ENCODE data around the gene TMEM44.

Gene TMEM44

GRCh38 chr3:194585880-194586281, 47.3 kb downstream of the TMEM44 start:
- no peaks in the 10 kb centered on the region for H3K9me3 ChIP-seq (ENCODE audit: control insufficient read depth, insufficient read depth, low read depth, low read length)
- H3K36me3 ChIP-seq (ENCODE audit: control insufficient read depth in 2 of 2, insufficient read depth in 1 of 2, low read length in 2 of 2), result peaks cover 0 to 39% of the 10 kb centered on the region in 2 experiments; a peak in 1 of 3 replicates
- no peak overlapping the region for H3K4me3 ChIP-seq (ENCODE audit: low read depth, low read length)
- POLR2A ChIA-PET, result no interaction called here
- TF ChIP-seq ZSCAN18 (tag by site-specific recombination; IDR thresholded peaks at IDR 0.05), result no peak
- no peak for TF ChIP-seq KLF8 (tag by site-specific recombination; IDR thresholded peaks at IDR 0.05)
- TF ChIP-seq, protein P1, sequence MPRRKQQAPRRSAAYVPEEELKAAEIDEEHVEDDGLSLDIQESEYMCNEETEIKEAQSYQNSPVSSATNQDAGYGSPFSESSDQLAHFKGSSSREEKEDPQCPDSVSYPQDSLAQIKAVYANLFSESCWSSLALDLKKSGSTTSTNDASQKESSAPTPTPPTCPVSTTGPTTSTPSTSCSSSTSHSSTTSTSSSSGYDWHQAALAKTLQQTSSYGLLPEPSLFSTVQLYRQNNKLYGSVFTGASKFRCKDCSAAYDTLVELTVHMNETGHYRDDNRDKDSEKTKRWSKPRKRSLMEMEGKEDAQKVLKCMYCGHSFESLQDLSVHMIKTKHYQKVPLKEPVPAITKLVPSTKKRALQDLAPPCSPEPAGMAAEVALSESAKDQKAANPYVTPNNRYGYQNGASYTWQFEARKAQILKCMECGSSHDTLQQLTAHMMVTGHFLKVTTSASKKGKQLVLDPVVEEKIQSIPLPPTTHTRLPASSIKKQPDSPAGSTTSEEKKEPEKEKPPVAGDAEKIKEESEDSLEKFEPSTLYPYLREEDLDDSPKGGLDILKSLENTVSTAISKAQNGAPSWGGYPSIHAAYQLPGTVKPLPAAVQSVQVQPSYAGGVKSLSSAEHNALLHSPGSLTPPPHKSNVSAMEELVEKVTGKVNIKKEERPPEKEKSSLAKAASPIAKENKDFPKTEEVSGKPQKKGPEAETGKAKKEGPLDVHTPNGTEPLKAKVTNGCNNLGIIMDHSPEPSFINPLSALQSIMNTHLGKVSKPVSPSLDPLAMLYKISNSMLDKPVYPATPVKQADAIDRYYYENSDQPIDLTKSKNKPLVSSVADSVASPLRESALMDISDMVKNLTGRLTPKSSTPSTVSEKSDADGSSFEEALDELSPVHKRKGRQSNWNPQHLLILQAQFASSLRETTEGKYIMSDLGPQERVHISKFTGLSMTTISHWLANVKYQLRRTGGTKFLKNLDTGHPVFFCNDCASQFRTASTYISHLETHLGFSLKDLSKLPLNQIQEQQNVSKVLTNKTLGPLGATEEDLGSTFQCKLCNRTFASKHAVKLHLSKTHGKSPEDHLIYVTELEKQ (tag by site-specific recombination; IDR thresholded peaks at IDR 0.05; ENCODE audit: borderline replicate concordance), result no peak
- TF ChIP-seq ZNF311 (tag by site-specific recombination; IDR thresholded peaks at IDR 0.05; ENCODE audit: borderline replicate concordance), result no peak
- no peak for TF ChIP-seq YY1 (tag by site-specific recombination; IDR thresholded peaks at IDR 0.05)
- TF ChIP-seq ZNF548 (tag by site-specific recombination; IDR thresholded peaks at IDR 0.05), result no peak
- TF ChIP-seq, protein P2, sequence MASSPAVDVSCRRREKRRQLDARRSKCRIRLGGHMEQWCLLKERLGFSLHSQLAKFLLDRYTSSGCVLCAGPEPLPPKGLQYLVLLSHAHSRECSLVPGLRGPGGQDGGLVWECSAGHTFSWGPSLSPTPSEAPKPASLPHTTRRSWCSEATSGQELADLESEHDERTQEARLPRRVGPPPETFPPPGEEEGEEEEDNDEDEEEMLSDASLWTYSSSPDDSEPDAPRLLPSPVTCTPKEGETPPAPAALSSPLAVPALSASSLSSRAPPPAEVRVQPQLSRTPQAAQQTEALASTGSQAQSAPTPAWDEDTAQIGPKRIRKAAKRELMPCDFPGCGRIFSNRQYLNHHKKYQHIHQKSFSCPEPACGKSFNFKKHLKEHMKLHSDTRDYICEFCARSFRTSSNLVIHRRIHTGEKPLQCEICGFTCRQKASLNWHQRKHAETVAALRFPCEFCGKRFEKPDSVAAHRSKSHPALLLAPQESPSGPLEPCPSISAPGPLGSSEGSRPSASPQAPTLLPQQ (tag by site-specific recombination; IDR thresholded peaks at IDR 0.05), result no peak
- TF ChIP-seq, protein P3, sequence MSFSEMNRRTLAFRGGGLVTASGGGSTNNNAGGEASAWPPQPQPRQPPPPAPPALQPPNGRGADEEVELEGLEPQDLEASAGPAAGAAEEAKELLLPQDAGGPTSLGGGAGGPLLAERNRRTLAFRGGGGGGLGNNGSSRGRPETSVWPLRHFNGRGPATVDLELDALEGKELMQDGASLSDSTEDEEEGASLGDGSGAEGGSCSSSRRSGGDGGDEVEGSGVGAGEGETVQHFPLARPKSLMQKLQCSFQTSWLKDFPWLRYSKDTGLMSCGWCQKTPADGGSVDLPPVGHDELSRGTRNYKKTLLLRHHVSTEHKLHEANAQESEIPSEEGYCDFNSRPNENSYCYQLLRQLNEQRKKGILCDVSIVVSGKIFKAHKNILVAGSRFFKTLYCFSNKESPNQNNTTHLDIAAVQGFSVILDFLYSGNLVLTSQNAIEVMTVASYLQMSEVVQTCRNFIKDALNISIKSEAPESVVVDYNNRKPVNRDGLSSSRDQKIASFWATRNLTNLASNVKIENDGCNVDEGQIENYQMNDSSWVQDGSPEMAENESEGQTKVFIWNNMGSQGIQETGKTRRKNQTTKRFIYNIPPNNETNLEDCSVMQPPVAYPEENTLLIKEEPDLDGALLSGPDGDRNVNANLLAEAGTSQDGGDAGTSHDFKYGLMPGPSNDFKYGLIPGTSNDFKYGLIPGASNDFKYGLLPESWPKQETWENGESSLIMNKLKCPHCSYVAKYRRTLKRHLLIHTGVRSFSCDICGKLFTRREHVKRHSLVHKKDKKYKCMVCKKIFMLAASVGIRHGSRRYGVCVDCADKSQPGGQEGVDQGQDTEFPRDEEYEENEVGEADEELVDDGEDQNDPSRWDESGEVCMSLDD (tag by site-specific recombination; IDR thresholded peaks at IDR 0.05), result no peak
- TF ChIP-seq, protein P4, sequence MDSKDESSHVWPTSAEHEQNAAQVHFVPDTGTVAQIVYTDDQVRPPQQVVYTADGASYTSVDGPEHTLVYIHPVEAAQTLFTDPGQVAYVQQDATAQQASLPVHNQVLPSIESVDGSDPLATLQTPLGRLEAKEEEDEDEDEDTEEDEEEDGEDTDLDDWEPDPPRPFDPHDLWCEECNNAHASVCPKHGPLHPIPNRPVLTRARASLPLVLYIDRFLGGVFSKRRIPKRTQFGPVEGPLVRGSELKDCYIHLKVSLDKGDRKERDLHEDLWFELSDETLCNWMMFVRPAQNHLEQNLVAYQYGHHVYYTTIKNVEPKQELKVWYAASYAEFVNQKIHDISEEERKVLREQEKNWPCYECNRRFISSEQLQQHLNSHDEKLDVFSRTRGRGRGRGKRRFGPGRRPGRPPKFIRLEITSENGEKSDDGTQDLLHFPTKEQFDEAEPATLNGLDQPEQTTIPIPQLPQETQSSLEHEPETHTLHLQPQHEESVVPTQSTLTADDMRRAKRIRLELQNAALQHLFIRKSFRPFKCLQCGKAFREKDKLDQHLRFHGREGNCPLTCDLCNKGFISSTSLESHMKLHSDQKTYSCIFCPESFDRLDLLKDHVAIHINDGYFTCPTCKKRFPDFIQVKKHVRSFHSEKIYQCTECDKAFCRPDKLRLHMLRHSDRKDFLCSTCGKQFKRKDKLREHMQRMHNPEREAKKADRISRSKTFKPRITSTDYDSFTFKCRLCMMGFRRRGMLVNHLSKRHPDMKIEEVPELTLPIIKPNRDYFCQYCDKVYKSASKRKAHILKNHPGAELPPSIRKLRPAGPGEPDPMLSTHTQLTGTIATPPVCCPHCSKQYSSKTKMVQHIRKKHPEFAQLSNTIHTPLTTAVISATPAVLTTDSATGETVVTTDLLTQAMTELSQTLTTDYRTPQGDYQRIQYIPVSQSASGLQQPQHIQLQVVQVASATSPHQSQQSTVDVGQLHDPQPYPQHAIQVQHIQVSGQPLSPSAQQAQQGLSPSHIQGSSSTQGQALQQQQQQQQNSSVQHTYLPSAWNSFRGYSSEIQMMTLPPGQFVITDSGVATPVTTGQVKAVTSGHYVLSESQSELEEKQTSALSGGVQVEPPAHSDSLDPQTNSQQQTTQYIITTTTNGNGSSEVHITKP (tag by site-specific recombination; IDR thresholded peaks at IDR 0.05), result no peak
- no peak for TF ChIP-seq ZBTB20 (tag by site-specific recombination; IDR thresholded peaks at IDR 0.05)
- TF ChIP-seq ZNF747 (tag by site-specific recombination; IDR thresholded peaks at IDR 0.05), result no peak
- no peak for TF ChIP-seq ZNF660 (tag by site-specific recombination; IDR thresholded peaks at IDR 0.05)
- TF ChIP-seq ZBTB7A (tag by site-specific recombination; IDR thresholded peaks at IDR 0.05; ENCODE audit: low read depth), result no peak
- TF ChIP-seq, protein P5, sequence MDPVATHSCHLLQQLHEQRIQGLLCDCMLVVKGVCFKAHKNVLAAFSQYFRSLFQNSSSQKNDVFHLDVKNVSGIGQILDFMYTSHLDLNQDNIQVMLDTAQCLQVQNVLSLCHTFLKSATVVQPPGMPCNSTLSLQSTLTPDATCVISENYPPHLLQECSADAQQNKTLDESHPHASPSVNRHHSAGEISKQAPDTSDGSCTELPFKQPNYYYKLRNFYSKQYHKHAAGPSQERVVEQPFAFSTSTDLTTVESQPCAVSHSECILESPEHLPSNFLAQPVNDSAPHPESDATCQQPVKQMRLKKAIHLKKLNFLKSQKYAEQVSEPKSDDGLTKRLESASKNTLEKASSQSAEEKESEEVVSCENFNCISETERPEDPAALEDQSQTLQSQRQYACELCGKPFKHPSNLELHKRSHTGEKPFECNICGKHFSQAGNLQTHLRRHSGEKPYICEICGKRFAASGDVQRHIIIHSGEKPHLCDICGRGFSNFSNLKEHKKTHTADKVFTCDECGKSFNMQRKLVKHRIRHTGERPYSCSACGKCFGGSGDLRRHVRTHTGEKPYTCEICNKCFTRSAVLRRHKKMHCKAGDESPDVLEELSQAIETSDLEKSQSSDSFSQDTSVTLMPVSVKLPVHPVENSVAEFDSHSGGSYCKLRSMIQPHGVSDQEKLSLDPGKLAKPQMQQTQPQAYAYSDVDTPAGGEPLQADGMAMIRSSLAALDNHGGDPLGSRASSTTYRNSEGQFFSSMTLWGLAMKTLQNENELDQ (tag by site-specific recombination; IDR thresholded peaks at IDR 0.05; ENCODE audit: low read depth), result no peak
- TF ChIP-seq ZNF416 (tag by site-specific recombination; IDR thresholded peaks at IDR 0.05), result no peak
- TF ChIP-seq TCF7L2 (IDR thresholded peaks at IDR 0.05; ENCODE audit: borderline replicate concordance, low read depth, low read length), result no peak
- no peak for TF ChIP-seq BCL11B (tag by site-specific recombination; IDR thresholded peaks at IDR 0.05; ENCODE audit: low read depth)
- no peak for TF ChIP-seq MYNN (tag by site-specific recombination; IDR thresholded peaks at IDR 0.05; ENCODE audit: borderline replicate concordance)
- TF ChIP-seq ZNF37A (tag by site-specific recombination; IDR thresholded peaks at IDR 0.05), result no peak
- TF ChIP-seq ZNF645 (tag by site-specific recombination; IDR thresholded peaks at IDR 0.05), result no peak
- no peaks in the 10 kb centered on the region for H3K4me1 ChIP-seq (ENCODE audit: control insufficient read depth, insufficient read depth, low read length)
- H3K27ac ChIP-seq (ENCODE audit: extremely low read depth, low read depth, low read length), result no peak overlapping the region
- CTCF ChIA-PET, result no interaction called here

All from HEK293 (cell line).